Measurements from ENCODE around the gene KMT2C. TPM values are rescaled to one million over a fixed set of nuclear protein-coding genes. Genes with fewer than 3 reads are reported as not detected.

Gene KMT2C
- total RNA-seq, 1 donor from 2014 or later = 54.7 TPM

DNA sequence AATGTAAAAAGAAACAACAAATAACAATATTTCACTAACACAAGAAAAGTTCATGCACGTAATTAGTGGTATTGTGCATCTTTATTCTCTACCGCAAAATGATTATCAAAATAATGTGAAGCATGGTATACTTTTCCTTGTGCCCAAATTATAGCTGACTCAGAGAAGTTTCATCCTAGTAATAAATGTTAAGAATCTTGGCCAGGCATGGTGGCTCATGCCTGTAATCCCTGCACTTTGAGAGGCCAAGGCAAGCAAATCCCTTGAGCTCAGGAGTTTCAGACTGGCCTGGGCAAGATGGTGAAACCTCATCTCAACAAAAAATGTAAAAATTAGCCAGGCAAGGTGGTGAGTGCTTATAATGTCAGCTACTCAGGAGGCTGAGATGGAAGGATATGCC, 105.0 kb downstream of the KMT2C start:
- H3K27me3 Mint-ChIP-seq (ENCODE audit: low read depth) = no peaks in the 10 kb centered on the region
- TF ChIP-seq, protein P1, sequence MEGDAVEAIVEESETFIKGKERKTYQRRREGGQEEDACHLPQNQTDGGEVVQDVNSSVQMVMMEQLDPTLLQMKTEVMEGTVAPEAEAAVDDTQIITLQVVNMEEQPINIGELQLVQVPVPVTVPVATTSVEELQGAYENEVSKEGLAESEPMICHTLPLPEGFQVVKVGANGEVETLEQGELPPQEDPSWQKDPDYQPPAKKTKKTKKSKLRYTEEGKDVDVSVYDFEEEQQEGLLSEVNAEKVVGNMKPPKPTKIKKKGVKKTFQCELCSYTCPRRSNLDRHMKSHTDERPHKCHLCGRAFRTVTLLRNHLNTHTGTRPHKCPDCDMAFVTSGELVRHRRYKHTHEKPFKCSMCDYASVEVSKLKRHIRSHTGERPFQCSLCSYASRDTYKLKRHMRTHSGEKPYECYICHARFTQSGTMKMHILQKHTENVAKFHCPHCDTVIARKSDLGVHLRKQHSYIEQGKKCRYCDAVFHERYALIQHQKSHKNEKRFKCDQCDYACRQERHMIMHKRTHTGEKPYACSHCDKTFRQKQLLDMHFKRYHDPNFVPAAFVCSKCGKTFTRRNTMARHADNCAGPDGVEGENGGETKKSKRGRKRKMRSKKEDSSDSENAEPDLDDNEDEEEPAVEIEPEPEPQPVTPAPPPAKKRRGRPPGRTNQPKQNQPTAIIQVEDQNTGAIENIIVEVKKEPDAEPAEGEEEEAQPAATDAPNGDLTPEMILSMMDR (conservative IDR thresholded peaks at IDR 0.05) = no peak
- H3K4me1 Mint-ChIP-seq = peaks cover 8% of the 10 kb centered on the region

DNA sequence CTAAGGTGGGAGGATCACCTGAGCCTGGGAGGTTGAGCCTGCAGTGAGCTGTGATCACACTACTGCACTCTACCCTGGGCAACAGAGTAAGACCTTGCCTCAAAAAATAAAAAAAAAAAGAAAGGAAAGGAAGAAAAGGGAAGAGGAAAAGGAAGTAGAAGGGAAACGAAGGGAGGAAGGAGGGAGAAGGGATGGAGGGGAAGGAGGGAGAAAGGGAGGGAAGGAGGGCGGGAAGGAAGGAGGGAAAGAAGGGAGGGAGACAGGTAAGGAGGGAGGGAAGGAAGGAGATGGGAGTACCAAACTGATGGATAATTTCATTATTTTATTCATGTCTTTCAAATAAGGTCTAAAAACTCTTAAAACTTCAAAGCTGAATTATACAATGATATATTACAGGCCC, 106.3 kb downstream of the KMT2C start:
- no peak overlapping the region for H3K27ac Mint-ChIP-seq (ENCODE audit: unreplicated experiment)
- peaks cover 6% of the 10 kb centered on the region for H3K36me3 Mint-ChIP-seq (ENCODE audit: low read depth)
- TF ChIP-seq, protein P1 (conservative IDR thresholded peaks at IDR 0.05) = no peak
- no peaks in the 10 kb centered on the region for H3K9me3 Mint-ChIP-seq
- H3K4me3 Mint-ChIP-seq = no peak overlapping the region
- DNase-seq (ENCODE audit: low read depth, low spot score) = no peak
- no peaks in the 10 kb centered on the region for H3K27me3 Mint-ChIP-seq (ENCODE audit: low read depth)
- peaks cover 8% of the 10 kb centered on the region for H3K4me1 Mint-ChIP-seq

More for the DNA sequence above, 105.0 kb downstream of the KMT2C start:
- H3K4me3 Mint-ChIP-seq = no peak overlapping the region
- H3K27ac Mint-ChIP-seq (ENCODE audit: unreplicated experiment) = no peak overlapping the region
- H3K36me3 Mint-ChIP-seq (ENCODE audit: low read depth) = peaks cover 6% of the 10 kb centered on the region
- no peaks in the 10 kb centered on the region for H3K9me3 Mint-ChIP-seq
- DNase-seq (ENCODE audit: low read depth, low spot score) = no peak

DNA sequence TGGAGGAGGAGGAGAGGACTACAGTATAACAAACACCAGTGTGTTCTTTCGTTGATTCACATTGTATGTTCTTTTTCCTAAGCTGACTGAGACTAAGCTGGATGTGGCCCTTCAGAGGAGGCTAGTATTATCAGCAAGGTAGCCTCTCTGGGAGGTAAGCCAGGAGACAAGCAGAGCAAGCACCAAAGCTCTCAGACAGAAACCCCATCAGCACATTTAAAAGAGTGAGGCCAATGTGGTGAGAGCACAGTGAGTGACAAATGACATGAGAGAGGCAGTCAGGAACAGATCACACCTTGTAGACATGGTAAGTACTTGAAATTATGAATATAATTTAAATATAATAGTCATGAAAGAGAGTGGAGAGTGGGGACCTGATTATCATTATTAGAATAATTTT, 107.6 kb downstream of the KMT2C start:
- Mint-ChIP-seq H3K27me3 (ENCODE audit: low read depth) (no peaks in the 10 kb centered on the region), H3K4me3 (no peak overlapping the region), H3K36me3 (ENCODE audit: low read depth) (peaks cover 9% of the 10 kb centered on the region), H3K27ac (ENCODE audit: unreplicated experiment) (no peak overlapping the region), H3K4me1 (peaks cover 8% of the 10 kb centered on the region), H3K9me3 (no peaks in the 10 kb centered on the region)
- DNase-seq (ENCODE audit: low read depth, low spot score) = no peak
- TF ChIP-seq, protein P1 (conservative IDR thresholded peaks at IDR 0.05) = no peak

DNA sequence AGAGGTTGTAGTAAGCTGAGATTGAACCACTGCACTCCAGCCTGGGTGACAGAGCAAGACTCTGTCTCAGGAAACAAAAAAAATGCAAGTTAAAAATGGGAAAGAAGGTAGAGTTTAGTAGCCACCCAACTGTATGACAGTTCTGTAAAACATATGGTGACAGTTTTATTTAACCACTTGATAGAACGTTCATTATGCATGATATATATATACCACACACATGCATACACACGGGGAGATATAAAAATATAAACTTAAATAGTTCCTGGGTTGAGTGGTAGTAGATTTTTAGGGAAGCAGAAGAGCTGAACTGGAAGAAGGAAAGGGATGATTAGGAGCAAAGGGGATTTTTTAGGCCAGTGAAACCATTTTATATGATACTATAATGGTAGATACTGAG, 120.0 kb downstream of the KMT2C start:
- H3K36me3 Mint-ChIP-seq (ENCODE audit: low read depth) = peaks cover 7% of the 10 kb centered on the region
- H3K4me3 Mint-ChIP-seq = no peak overlapping the region
- H3K27ac Mint-ChIP-seq (ENCODE audit: unreplicated experiment) = no peak overlapping the region
- peaks cover 5% of the 10 kb centered on the region for H3K4me1 Mint-ChIP-seq
- TF ChIP-seq, protein P1 (conservative IDR thresholded peaks at IDR 0.05) = no peak
- peaks cover 3% of the 10 kb centered on the region for H3K9me3 Mint-ChIP-seq
- no peaks in the 10 kb centered on the region for H3K27me3 Mint-ChIP-seq (ENCODE audit: low read depth)
- DNase-seq (ENCODE audit: low read depth, low spot score) = no peak

DNA sequence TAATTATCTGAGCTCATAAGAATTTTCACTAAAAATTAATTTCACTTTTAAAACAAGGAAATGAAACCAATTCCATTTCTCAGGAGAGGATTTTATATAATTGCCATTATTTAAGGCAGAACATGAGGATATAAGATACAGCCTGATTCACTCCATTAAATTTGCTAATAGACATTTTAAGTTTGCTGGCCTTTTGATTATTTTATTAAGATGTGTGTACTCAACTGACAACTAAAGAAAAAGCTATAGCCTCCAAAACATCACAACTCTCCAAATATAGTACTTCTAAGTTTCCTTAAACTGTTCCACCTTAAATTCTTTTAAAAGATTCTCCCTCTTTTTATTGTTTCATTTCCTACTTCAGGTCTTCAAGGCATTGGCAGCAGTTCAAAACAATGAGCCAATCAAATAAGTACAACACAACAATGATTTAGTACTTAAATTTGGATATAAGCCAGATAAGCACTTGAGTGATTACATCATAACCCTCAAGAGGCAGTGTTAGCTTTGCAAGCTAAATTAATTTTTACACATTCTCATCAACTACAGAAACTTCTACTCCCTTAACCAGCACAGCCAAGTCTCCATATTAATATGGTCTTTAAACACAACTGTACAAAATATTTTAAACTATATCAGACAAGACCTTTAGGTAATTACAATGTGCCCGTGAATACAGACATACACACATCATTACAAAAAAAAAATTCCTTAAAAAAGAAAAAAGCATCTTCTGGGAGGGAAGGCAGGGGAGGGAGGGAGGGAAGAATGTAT, 121.8 kb downstream of the KMT2C start:
- peak overlapping the region; percentile 58 for H3K27ac Mint-ChIP-seq (ENCODE audit: unreplicated experiment)
- H3K4me1 Mint-ChIP-seq = peaks cover 5% of the 10 kb centered on the region
- DNase-seq (ENCODE audit: low read depth, low spot score) = no peak
- H3K36me3 Mint-ChIP-seq (ENCODE audit: low read depth) = no peaks in the 10 kb centered on the region
- no peaks in the 10 kb centered on the region for H3K27me3 Mint-ChIP-seq (ENCODE audit: low read depth)
- H3K4me3 Mint-ChIP-seq = no peak overlapping the region
- TF ChIP-seq, protein P1 (conservative IDR thresholded peaks at IDR 0.05) = no peak
- no peaks in the 10 kb centered on the region for H3K9me3 Mint-ChIP-seq
